OCI-LY3 (cell line): ENCODE results near the gene EYS.

Experiments used
- H2AFZ ChIP-seq: fragments of 200-600, 300-600 bp; shearing (Covaris generic); 2 replicates; pipeline ENCODE4 v1.6.0; 2014; ENCODE audit warnings: antibody characterized with exemption, low read depth, low read length
- H3K27ac ChIP-seq: fragments of 200-600, 300-600 bp; sonication (generic); 2 replicates; pipeline ENCODE4 v1.5.1; 2014; ENCODE audit warnings: mild to moderate bottlenecking, low read length, moderate library complexity, mixed read lengths
- H3K27me3 ChIP-seq: fragments of 200-600, 300-600 bp; sonication (generic); 2 replicates; pipeline ENCODE4 v1.6.1; 2014; ENCODE audit warnings: low read depth, low read length, mixed read lengths
- H3K36me3 ChIP-seq: fragments of 200-600, 300-600 bp; sonication (generic); replicated peaks from 2 replicates; pipeline ENCODE3; 2014; ENCODE audit warnings: low read depth, low read length, mixed read lengths
- H3K4me1 ChIP-seq: fragments of 300-600, 200-600 bp; sonication (generic); 2 replicates; pipeline ENCODE4 v1.6.1; 2014; ENCODE audit warnings: low read length, mixed read lengths
- H3K4me2 ChIP-seq: fragments of 200-600, 300-600 bp; sonication (generic); 2 replicates; pipeline ENCODE4 v1.6.1; 2014; ENCODE audit warnings: low read length, mixed read lengths
- H3K4me3 ChIP-seq: fragments of 300-600, 200-600 bp; sonication (generic); 2 replicates; pipeline ENCODE4 v1.5.1; 2014; ENCODE audit warnings: antibody characterized with exemption, mild to moderate bottlenecking, low read length, moderate library complexity
- H3K79me2 ChIP-seq: fragments of 300-600, 200-600 bp; shearing (Covaris generic); 2 replicates; pipeline ENCODE4 v1.6.1; 2014; ENCODE audit warnings: mild to moderate bottlenecking, low read length, mixed read lengths
- H3K9ac ChIP-seq: fragments of 300-600, 200-600 bp; shearing (Covaris generic); 2 replicates; pipeline ENCODE4 v1.6.0; 2014; ENCODE audit warnings: mild to moderate bottlenecking, low read length, moderate library complexity
- H3K9me3 ChIP-seq: fragments of 200-600, 300-600 bp; shearing (Covaris generic); 2 replicates; pipeline ENCODE4 v1.6.1; 2014; ENCODE audit warnings: low read length, mixed read lengths; ENCODE audit not compliant: insufficient read depth
- H4K20me1 ChIP-seq: fragments of 200-600, 300-600 bp; sonication (generic); 2 replicates; pipeline ENCODE4 v1.6.1; 2016; ENCODE audit warnings: low read length, mixed read lengths; ENCODE audit not compliant: insufficient read depth
- EZH2phosphoT487 ChIP-seq: fragments of 200-600 bp; shearing (Covaris generic); IDR thresholded peaks from 2 replicates; pipeline ENCODE4 v1.6.1; 2018; ENCODE audit warnings: antibody characterized with exemption, mixed run types, low read depth
- TF ChIP-seq, protein P1 (sequence below): fragments of 200-600, 300-600 bp; sonication (generic); IDR thresholded peaks from 2 replicates; pipeline ENCODE4 v1.5.1; 2014; ENCODE audit warnings: antibody characterized with exemption, low read length, low read depth

Gene EYS

DNA sequence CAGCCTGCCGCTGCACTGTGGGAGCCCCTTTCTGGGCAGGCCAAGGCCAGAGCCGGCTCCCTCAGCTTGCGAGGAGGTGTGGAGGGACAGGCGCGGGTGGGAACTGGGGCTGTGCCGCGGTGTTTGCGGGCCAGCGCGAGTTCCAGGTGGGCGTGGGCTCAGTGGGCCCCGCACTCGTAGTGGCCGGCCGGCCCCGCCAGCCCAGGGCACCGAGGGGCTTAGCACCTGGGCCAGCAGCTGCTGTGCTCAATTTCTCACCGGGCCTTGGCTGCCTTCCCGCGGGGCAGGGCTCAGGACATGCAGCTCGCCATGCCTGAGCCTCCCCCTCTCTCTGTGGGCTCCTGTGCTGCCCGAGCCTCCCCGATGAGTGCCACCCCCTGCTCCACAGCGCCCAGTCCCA is 1683.3 kb downstream of the EYS start:
- TF ChIP-seq EZH2phosphoT487 = no peak
- TF ChIP-seq, protein P1, sequence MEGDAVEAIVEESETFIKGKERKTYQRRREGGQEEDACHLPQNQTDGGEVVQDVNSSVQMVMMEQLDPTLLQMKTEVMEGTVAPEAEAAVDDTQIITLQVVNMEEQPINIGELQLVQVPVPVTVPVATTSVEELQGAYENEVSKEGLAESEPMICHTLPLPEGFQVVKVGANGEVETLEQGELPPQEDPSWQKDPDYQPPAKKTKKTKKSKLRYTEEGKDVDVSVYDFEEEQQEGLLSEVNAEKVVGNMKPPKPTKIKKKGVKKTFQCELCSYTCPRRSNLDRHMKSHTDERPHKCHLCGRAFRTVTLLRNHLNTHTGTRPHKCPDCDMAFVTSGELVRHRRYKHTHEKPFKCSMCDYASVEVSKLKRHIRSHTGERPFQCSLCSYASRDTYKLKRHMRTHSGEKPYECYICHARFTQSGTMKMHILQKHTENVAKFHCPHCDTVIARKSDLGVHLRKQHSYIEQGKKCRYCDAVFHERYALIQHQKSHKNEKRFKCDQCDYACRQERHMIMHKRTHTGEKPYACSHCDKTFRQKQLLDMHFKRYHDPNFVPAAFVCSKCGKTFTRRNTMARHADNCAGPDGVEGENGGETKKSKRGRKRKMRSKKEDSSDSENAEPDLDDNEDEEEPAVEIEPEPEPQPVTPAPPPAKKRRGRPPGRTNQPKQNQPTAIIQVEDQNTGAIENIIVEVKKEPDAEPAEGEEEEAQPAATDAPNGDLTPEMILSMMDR = no peak
- Histone ChIP-seq H3K36me3 (peaks cover 4% of the 10 kb centered on the region), H3K4me3 (no peak overlapping the region), H2AFZ (no peak overlapping the region), H3K9ac (no peak overlapping the region), H3K27ac (no peak overlapping the region), H3K27me3 (no peaks in the 10 kb centered on the region), H3K4me1 (no peaks in the 10 kb centered on the region), H4K20me1 (no peaks in the 10 kb centered on the region), H3K79me2 (no peaks in the 10 kb centered on the region), H3K9me3 (peaks cover 8% of the 10 kb centered on the region; the same call in 1 of the 2 replicates), H3K4me2 (no peak overlapping the region)

DNA sequence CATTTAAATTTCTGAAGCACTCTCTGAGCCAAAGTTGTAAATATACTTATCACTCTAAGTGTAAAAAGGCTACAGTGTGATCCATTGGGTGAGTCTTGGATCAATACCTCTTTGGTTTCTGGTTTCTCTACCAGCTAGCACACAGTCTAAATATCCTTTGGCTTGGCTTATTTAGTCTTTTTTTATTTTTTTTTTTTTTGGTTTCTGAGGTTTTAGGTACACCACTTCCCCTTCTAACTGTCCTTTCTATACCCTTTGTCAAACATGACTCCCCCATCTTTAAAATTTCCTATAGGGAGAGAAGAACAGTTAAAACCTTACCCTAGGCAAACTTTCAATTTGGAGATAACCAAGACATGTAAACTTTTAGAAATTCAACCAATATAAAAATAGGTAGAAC is 1692.4 kb downstream of the EYS start:
- Histone ChIP-seq H4K20me1 (no peaks in the 10 kb centered on the region), H3K36me3 (no peaks in the 10 kb centered on the region), H2AFZ (no peak overlapping the region), H3K9ac (no peak overlapping the region), H3K4me2 (no peak overlapping the region), H3K27ac (no peak overlapping the region), H3K27me3 (no peaks in the 10 kb centered on the region), H3K4me1 (no peaks in the 10 kb centered on the region), H3K4me3 (no peak overlapping the region), H3K9me3 (no peaks in the 10 kb centered on the region), H3K79me2 (no peaks in the 10 kb centered on the region)
- TF ChIP-seq, protein P1 = no peak

DNA sequence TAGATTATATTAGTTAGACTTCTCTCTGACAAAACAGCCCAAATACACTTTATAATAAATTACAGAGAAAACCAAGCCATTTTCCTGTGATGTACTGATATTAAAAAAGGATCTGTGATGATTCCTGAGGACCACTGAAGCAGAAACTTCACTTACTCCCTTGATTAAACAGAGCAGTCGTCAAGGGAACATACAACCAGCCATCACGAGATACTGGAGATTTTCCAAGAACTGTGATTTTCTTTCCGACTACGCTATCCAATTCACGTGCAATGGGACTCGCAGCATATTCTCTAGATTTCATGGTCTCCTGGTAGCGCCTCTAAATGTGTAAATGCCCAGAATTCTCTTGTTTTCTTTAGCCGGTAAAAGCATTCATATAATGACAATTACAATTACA is 1694.0 kb downstream of the EYS start:
- no peaks in the 10 kb centered on the region for H3K9me3 ChIP-seq
- no peaks in the 10 kb centered on the region for H4K20me1 ChIP-seq
- no peak overlapping the region for H2AFZ ChIP-seq
- H3K27me3 ChIP-seq = no peaks in the 10 kb centered on the region
- H3K4me3 ChIP-seq = no peak overlapping the region
- no peak overlapping the region for H3K9ac ChIP-seq
- TF ChIP-seq EZH2phosphoT487 = no peak
- TF ChIP-seq, protein P1 = no peak
- H3K79me2 ChIP-seq = no peaks in the 10 kb centered on the region
- no peak overlapping the region for H3K4me2 ChIP-seq
- no peak overlapping the region for H3K27ac ChIP-seq
- H3K36me3 ChIP-seq = no peaks in the 10 kb centered on the region
- H3K4me1 ChIP-seq = no peaks in the 10 kb centered on the region

DNA sequence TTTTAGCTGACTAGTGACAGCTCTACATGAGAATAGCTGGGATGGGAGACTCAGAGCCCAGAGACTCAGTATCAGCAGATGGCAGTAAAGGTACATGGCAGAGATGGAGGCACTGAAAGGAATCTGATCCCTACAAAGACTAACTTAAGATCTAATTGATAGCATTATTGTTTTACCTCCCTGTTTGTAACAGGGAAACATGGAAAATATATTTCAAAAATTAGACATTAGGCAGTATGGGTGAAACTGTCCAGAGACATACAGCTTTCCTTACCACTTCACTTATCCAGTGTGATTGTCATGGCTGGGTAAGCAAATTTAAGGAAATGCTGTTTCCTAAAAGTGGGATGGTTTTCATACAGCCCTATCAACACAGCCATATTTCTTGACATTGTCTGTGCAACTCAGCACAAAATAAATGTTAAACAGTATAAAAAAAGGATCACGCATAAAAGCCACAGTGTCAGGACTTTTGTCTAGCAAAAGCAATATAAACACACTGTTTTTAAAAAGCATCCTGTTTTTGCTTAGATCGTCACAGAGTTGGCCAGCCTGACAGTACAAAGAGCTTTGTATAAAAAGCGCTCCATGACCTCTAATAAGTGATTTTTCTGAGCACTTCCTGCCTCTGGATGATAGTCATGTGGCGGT is 1694.5 kb downstream of the EYS start:
- Histone ChIP-seq H3K36me3 (no peaks in the 10 kb centered on the region), H3K4me2 (no peak overlapping the region), H3K4me3 (no peak overlapping the region), H3K4me1 (no peaks in the 10 kb centered on the region), H3K9ac (no peak overlapping the region), H4K20me1 (no peaks in the 10 kb centered on the region), H3K27ac (no peak overlapping the region), H3K79me2 (no peaks in the 10 kb centered on the region), H3K27me3 (no peaks in the 10 kb centered on the region), H3K9me3 (no peaks in the 10 kb centered on the region), H2AFZ (no peak overlapping the region)
- TF ChIP-seq, protein P1 = peak; percentile 94
- no peak for TF ChIP-seq EZH2phosphoT487
